GM12865 (cell line): ENCODE results near the gene FHIT.

Experiments
- DNase-seq: peaks from one replicate; pipeline ENCODE4 v3.0.0; 2010; ENCODE audit warnings: low read depth
- H3K4me3 ChIP-seq: 2 replicates; pipeline ENCODE4 v1.5.1; 2011; ENCODE audit warnings: mild to moderate bottlenecking, low read depth, low read length, control low read depth
- CTCF ChIP-seq: IDR thresholded peaks from 2 replicates; pipeline ENCODE4 v1.5.1; 2011; ENCODE audit warnings: low read length, control low read depth, low read depth, inconsistent platforms; ENCODE audit not compliant: insufficient read depth; ENCODE audit errors: missing control alignments

FHIT gene

GRCh38 chr3:59978979-59979378 lies 1272.3 kb downstream of the FHIT start:
- H3K4me3 ChIP-seq, result no peak overlapping the region
- peak; percentile 77 for DNase-seq
- TF ChIP-seq CTCF, result no peak

GRCh38 chr3:59970796-59971195 lies 1280.5 kb downstream of the FHIT start:
- no peak for DNase-seq
- no peak for TF ChIP-seq CTCF
- H3K4me3 ChIP-seq, result no peak overlapping the region

- no peak for DNase-seq
- no peak overlapping the region for H3K4me3 ChIP-seq
- no peak for TF ChIP-seq CTCF
Measured at GRCh38 chr3:59970376-59970775, 1280.9 kb downstream of the FHIT start.

GRCh38 chr3:59968513-59969045 lies 1282.7 kb downstream of the FHIT start:
- no peak for DNase-seq
- no peak overlapping the region for H3K4me3 ChIP-seq
- no peak for TF ChIP-seq CTCF

GRCh38 chr3:59963676-59964075 lies 1287.6 kb downstream of the FHIT start:
- DNase-seq, result no peak
- no peak for TF ChIP-seq CTCF
- no peak overlapping the region for H3K4me3 ChIP-seq

GRCh38 chr3:59957150-59957549 lies 1294.1 kb downstream of the FHIT start:
- no peak overlapping the region for H3K4me3 ChIP-seq
- no peak for TF ChIP-seq CTCF
- no peak for DNase-seq

- no peak for TF ChIP-seq CTCF
- no peak overlapping the region for H3K4me3 ChIP-seq
- DNase-seq, result peak; percentile 25
Measured at GRCh38 chr3:59953104-59953503, 1298.1 kb downstream of the FHIT start.
